Posterior vena cava (tissue), 2 donors: ENCODE results near the gene GRIN2C. TPM values are rescaled to one million over a fixed set of nuclear protein-coding genes. Genes with fewer than 3 reads are reported as not detected.

Experiments used
- DNase-seq: peaks from one replicate; pipeline ENCODE4 v3.0.0-alpha.2; 2020; ENCODE audit warnings: low spot score
- intact Hi-C, 2 donors: fragments of 100-400 bp; cut with DNase I; formaldehyde crosslinking; loops; one replicate each; pipeline versions ENCODE4 v1.14.1 to v1.14.2; 2022 to 2023
- total RNA-seq, 2 donors: library from RNA; stranded (reverse); fragmentation: NEBNext Ultra II Directional; extraction: Animal tissue kit (Norgen Biotek cat#: 25700); gene quantifications; one replicate each; pipeline ENCODE4 v1.2.1, GENCODE V29; 2021
- donor health status: DM: yes; HTN: yes; CAD: no.
- donor health status: DM: yes; HTN: yes; CAD: no.

Gene GRIN2C
- total RNA-seq, 2 donors from 2014 or later: 0.38 to 0.65 TPM

DNA sequence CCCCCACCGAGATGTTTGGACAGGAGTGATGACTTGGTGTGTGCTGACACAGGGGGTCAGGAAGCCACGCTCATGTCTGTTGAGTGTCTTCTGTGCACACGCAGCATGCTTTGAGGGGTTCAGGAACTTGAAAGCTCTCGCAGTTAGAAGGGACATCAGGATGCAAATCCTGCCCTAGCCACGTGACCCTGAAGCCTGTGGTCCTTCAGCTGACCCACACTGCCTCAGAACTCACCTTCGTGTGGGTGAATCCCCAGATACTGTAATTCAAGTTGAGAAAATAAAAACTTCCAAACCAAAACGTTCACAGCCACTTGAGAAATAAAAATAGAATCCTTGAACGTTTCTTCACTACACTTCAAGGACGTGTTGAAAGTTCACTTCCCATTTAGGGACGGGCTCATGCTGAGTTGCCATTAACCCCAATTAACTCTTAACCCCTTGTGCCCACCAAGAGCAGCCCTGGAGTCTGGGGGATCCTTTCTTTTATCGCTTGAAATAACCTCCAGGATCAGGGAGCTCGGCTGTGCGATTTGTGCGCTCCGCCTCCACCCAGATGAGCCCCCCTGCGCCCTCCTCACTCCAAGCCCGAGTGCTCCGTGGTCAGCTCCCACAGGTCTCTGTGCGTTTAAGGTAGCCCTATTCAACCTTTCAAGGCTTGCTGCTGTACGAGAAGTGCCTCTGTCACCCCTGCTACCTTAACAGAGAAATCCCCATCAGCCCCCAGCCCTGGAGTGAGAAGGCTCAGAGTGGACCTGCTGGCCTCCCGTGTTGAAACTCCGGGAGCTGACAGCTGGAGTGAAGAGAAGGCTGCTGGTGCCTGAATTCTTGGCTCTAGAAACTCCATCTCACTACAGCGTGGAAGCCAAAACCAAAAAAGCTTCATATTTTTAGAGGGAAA lies 47.3 kb downstream of the GRIN2C start:
- intact Hi-C loops: loop anchor here in 1 of 2 donors (1.0 kb wide), 1 partner anchor 13 kb away; no protein-coding TSS in a partner anchor
- DNase-seq: no peak

DNA sequence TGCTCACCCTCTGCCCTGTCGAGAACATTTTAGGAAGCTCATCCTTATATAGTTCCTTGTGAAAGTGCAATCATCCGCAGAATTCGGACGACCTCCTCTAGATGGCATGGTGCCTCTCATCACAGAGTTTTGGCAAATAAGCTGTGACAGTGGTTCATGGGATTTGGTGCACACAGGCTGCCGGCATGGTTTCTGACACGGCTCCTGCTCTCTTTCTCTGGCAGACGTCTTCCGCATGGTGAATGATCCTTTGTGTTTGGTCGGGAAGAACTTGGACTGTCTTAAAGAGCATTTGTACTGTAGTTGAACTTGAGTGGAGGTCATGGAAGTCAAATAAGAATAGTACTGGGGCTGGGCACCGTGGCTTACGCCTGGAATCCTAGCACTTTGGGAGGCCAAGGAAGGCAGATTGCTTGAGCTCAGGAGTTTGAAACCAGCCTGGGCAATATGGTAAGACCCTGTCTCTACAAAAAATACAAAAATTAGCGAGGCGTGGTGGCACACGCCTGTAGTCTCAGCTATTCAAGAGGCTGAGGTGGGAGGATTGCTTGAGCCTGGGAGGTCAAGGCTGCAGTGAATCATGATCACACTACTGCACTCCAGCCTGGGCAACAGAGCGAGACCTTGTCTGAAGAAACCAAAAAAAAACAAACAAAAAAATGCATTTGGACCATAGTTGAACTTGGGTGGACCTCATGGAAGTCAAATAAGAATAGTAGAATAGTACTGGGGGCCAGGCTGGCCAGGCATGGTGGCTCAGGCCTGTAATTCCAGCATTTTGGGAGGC lies 48.8 kb downstream of the GRIN2C start:
- intact Hi-C loops: no loop called here
- no peak for DNase-seq

DNA sequence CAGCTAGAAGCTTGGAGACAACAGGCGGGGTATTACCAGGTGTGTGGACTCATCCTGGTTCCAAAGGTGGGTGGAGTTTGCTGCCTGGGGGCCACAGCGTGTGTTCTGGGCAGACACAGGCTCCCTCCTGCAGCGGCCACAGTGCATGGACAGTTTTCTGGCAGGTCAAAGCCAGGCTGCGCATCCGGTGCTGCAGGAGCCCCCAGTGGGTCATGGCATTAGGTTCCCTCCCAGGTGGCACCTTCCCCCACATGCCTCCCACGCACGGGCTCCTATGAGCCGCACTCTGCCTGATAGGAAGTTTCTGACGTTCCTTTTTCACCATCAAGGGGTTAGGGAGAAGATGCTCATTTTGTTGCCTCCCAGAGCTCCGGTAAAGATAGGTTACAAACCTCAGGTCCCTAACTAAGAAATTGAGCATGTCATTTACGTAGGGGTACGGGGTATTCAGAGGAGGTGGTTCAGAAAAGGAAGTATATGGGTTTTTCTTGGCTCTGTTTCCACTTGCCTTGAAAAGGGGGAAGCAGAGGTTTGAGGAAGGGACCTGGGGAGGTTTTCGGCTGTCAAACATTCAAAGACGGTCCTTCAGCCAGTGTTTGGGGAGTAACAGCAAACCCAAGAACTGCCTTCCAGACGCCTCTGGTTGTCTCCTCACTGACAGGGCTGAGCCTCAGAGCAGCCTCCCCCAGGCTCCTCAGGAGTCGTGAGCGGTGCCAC lies 50.8 kb downstream of the GRIN2C start:
- DNase-seq: no peak
- intact Hi-C loops: no loop called here

DNA sequence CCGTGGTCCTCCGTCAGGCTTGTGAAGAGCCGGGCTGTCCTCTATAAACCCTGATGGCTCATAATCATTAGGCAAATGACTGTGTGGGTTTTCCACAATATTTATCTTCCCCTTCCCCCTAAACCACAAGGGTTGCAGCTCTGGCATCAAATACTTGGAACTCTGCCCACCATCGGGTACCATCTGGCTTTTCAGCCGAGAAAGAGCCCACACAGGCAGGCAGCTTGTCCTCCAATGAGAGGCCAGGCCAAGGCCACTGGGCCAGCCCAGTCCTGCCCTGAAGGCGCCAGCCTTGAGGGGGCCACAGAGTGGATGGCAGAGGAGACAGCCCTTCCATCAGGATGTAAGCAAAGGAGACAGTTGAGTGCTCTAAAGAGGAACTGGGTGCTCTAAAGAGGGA lies 51.8 kb downstream of the GRIN2C start:
- intact Hi-C loops: no loop called here
- no peak for DNase-seq

DNA sequence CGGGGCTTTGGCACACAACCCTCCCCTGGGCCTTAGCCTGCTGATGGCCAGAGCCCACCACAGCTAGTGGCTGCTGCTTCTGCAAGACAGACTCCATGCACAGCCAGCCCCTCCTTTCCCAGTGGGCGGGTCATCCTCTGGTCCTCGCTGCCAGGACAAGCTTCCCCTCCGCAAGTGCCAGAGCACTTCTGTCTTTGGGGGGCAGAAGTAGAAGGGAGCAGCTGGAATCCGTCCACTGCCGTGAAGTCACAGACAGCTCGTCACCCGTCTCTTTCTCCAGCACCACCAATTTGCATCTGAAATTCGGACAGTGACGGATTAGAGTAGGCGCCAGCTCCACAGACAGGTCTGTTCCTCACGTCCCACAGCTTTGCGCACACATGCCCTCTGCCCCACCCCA lies 52.2 kb downstream of the GRIN2C start:
- DNase-seq: no peak
- intact Hi-C loops: no loop called here

DNA sequence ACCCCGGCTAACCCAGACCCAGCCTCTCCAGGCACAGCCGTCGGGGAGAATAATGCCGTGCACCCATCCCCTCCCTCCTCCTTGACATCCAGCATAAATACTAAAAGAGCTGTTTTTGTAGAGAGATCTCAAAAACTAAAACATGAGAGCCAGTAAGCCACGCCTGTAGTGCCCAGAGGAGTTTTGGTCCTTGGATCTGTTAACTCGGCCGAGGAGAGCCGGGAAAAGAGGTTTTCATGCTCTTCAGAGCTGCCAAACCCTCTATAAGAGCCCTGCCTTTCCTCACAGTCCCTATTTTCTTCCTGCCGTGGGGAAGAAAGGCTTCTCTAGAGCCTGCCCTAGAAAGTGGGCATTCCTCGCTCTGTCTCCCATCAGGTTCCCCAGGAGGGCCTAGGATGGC lies 53.4 kb downstream of the GRIN2C start:
- intact Hi-C loops: no loop called here
- DNase-seq: no peak

DNA sequence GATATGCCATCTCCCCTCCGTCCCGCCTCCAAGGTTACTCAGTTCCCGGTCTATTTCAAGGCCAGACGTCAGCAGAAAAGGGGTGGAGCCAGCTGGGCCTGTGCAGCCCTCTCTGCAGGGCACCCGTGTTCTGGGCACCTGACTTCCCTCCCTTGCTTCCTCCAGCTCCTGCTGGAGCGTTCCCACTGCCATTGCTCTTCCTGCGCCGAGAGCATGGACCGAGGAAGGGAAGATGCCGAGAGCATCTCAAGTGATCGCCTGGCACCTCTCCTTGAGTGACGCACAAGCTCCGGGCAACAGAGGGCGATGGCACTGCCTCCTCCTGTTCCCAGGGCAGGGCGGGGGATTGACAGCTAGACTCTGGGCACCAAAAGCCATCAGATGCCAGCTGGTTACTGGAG lies 54.1 kb downstream of the GRIN2C start:
- no peak for DNase-seq
- intact Hi-C loops: no loop called here

DNA sequence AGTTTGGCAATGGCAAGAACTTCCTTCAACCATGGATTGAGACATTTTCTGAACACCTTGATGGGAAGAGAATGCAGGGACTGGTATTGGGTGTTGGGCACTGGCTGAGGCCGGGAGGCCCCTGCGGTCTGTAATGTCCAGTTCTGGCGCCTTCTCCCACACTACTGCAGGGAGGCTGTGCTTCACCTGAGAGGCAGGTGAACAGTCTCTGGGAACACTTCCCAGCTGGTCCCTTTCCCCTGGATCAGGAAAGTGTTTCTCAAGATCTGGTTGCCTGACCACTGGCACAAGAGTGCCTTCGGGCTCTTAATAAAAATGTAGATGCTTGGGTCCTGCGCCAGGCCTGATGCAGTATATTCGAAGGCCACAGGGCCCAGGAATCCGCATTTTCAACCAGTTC lies 55.0 kb downstream of the GRIN2C start:
- no peak for DNase-seq
- intact Hi-C loops: loop anchor here in 1 of 2 donors (5.0 kb wide), 1 partner anchor 58 kb away; no protein-coding TSS in a partner anchor

DNA sequence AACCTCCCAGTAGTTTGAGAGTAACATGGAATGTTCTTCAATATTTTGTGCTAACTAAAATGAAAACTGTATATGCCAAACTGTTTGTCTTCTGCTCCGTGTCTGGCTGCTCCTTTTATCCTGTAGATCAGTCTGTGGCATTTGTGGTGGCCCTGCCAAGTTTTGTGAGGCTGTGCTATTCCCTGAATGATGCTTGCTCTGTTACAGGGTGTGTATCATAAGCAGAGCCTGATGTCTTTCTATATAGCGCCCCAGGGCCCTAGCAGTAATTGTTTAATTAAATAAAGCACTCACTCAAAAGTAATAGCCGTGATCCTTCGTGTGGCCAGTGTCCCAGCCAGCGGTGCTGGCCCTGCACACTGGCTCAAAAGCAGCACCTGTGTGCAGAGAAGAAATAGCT lies 55.7 kb downstream of the GRIN2C start:
- intact Hi-C loops: loop anchor here in 1 of 2 donors (5.0 kb wide), 1 partner anchor 58 kb away; no protein-coding TSS in a partner anchor

DNA sequence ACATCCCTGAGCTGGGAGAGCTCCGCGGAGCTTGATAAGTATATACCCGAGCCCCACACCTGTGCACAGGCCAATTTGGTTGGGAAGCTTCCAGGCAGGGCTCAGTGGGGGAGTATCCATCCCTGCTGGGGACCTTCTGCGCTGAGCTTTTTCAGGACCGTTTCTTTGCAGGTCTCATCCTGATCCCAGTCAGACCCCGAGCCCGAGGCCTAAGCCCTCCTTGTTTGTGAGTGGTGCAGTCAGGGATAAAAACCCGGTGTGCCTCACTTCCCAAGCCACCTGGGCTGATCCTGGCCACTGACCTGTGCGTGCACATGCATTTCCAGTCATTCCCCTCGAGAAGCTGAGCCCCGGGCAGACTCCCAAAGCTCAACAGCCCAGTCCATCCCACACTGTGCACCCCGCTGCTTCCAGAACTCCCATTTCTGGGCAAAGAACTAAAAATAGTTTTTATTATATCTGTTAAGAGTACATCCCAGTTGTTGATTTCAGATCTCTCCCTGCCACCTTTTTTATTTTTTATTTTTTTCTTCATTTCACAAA lies 56.2 kb downstream of the GRIN2C start:
- intact Hi-C loops: loop anchor here in 1 of 2 donors (5.0 kb wide), 1 partner anchor 59 kb away; no protein-coding TSS in a partner anchor
- no peak for DNase-seq

More for the DNA sequence above, 55.7 kb downstream of the GRIN2C start:
- DNase-seq: no peak

DNA sequence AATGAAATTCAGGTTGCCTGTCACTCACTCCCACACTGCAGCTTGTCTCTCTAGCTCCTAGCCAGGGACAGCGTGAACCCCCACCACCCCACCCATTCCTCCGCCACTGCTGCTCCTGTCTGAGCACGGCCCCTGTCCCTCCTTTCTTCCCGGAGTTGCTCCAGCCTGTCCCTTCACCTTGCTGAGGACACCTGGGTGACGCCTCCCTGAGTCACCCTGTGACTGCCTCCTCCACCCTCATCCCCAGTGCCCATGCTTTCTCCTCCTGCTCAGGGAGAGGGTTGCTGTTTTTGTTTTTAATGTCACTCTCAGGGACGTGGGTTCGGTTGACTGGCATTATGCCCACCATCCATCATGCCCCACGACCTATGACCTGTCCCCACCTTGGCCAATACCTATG lies 57.8 kb downstream of the GRIN2C start:
- DNase-seq: no peak
- intact Hi-C loops: loop anchor here in 1 of 2 donors (5.0 kb wide), 1 partner anchor 60 kb away; no protein-coding TSS in a partner anchor

DNA sequence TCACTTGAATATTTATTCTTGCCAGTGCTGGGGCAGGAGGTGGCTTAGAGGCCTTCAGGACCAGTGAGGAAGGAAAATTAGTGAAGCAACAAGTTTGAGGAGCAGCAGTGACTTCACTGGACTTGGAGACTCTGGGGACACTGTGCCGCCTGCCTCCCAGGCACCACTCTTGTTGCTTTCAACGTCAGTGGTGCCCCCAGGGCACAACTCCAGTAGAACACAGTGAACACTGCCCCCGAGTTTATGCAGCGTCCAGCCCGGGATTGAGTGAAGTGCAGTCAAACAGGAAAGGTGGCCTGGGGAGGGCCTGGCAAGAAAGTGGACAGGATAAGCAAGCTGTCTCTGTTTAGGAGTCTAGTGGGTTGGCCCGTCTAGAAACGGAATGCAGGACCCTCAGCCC lies 59.2 kb downstream of the GRIN2C start:
- DNase-seq: no peak
- intact Hi-C loops: loop anchor here in 1 of 2 donors (5.0 kb wide), 1 partner anchor 62 kb away; no protein-coding TSS in a partner anchor

DNA sequence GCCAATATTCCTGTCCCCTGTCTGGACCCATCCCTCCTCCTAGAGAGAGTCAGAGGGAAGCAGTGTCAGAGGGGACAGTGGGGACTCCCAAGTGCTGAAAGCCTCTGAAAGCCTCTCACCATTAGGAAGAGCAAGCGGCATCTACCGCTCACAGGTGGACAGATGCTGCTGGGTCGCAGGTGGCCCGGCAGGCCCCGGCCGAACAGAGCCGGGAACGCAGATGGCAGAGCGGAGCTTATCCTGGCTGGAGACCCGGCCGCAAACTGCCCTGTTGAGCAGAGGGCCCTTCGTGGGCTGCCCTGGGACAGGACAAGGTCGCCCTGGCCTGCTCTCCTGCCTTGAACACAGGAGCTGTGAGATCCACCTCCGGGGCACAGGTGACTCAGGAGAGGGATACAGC lies 60.6 kb downstream of the GRIN2C start:
- intact Hi-C loops: loop anchor here in 1 of 2 donors (5.0 kb wide), 1 partner anchor 982 kb away; no protein-coding TSS in a partner anchor
- no peak for DNase-seq

DNA sequence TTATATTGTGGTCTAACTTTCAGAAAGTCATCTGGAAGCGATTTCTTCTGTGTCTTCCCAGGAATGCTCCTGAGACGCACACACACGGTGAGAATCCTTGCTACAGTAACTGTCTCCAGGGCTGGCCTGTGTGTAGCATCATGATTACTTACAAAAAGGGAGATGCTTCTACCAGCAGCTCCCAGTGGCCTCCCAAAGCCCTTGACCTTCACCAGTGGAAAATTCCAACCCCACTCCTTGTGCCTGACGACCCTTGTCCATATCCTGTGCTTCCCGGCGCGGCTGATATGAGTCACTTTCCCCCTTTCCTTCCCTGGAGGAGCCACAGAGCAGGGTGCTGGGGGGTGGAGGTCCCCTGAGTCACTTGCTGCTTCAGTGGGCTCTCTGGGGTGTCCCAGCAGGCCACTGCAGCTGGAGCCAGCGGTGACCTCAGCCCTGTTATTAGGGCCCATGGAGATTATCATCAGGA lies 61.4 kb downstream of the GRIN2C start:
- no peak for DNase-seq
- intact Hi-C loops: loop anchor here in 1 of 2 donors (5.0 kb wide), 1 partner anchor 981 kb away; no protein-coding TSS in a partner anchor

DNA sequence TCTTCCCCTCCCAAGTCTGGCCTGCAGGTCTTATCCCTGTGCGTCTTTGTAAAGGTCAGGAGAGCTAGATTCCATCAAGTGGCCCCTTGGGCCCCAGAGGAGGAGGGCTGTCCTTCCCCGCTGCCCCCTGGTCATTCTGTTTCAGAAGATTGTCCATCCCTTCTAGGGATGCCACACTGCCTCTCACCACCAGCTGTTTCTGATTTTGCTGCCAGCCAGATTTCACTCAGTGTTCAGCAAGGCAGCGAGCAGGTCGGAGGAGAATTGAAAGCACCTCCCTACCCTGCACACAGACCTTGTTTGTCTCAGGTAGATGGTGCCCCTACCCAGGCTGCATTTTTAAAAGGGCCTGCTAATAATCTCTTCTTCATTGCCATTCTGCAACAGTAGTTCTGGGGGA lies 61.9 kb downstream of the GRIN2C start:
- no peak for DNase-seq
- intact Hi-C loops: loop anchor here in 1 of 2 donors (5.0 kb wide), 1 partner anchor 981 kb away; no protein-coding TSS in a partner anchor

DNA sequence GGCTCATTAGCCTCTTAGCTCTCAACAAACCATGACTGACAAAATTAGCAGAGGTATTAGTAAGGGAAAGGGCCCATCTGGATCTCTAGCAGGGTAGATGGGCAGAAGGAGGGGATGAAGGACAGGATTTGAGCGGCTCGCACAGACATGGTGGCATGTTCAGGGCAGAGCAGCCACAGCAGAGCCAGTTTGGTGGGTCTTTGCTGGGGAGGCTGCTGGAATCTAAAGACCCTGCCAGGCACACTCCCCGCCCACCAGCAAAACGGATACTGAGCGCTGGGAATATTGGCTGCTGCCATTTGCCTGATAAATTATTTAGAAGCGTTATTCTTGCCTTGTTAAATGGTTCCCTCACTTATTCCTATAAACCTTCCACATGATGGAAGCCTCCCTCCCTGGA lies 62.8 kb downstream of the GRIN2C start:
- intact Hi-C loops: loop anchor here in 1 of 2 donors (5.0 kb wide), 1 partner anchor 980 kb away; no protein-coding TSS in a partner anchor
- no peak for DNase-seq

DNA sequence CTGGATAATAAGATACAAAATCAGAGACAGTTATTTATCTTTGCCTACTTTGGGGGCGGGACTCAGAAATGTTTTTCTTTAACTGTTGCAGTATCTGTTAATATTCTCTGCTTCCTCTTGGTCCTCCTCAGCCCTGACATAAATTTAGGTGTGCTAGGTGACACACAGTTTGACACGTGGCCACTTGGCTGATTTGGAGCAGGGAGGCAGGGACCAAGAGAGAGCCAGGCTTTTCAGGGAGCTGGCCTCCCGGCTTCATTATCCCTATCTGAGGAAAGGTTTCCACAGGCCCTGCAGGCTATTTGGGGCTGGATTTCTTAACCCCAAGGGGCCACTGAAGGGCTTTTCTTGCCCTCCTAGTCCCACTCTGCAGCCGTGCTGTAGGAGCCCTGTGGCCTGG lies 63.5 kb downstream of the GRIN2C start:
- no peak for DNase-seq
- intact Hi-C loops: loop anchor here in 1 of 2 donors (5.0 kb wide), 1 partner anchor 979 kb away; no protein-coding TSS in a partner anchor

DNA sequence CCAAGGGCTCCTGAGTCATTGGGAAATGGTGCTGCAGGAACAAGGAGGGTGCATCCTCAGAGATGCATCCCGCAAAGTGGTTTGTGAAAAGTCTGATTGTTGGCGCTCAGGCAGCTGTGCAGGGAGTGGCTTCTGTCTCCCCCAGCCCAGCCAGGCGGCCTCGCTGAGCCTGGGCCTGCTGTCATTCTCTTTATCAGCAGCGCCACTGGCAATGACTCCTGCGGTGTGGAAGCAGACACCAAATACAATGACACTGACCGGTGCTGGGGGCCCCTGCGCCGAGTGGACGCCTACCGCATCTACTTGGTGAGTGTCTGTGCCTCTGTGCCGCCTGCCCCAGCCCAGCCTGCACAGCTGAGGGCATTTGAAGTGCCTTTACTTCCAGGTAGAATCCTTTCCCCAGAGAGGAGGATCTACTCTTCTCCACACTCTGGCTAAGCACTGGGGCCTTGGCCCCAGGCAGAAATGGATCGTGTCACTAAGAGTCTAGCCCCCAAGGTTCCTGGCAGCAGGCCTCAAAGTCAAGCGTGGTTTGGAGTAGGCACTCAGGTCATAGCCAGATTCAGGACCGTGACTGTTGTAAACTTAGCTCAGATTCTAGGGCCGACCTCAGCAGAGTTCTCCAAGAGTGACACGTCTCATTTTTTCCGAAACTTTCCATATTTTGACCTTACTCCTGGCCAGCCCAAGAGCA lies 64.2 kb downstream of the GRIN2C start:
- intact Hi-C loops: loop anchor here in 1 of 2 donors (5.0 kb wide), 1 partner anchor 978 kb away; no protein-coding TSS in a partner anchor

More for the DNA sequence above, 64.2 kb downstream of the GRIN2C start:
- no peak for DNase-seq
